ENCODE data around the gene ZYG11B.
A peak's percentile ranks its signal among the peaks of the same experiment; 100 is the strongest.
"Not testable (repeated sequence)": the region's sequence is repeated elsewhere in the genome, so short reads cannot be mapped to it uniquely, and the experiment has no call there.

ZYG11B gene

GRCh38 chr1:52842643-52843310, 116.5 kb downstream of the ZYG11B start, which contains the start of gene ZYG11A:
ZYG11A (plus strand) TSS chr1:52842760; CDS start chr1:52842884, 124 bp downstream.
- peaks cover 49% of the 10 kb centered on the region for H3K27me3 ChIP-seq (ENCODE audit: control insufficient read depth, insufficient read depth, low read length, poor library complexity, severe bottlenecking)
- H3K27ac ChIP-seq (ENCODE audit: insufficient read depth, low read depth, low read length, poor library complexity, severe bottlenecking) = no peak within 1 kb of the TSS
- WGBS, 2 experiments = 1% methylated on average over 88 of the region's 88 CpGs

GRCh38 chr1:52845119-52845518, 118.9 kb downstream of the ZYG11B start:
- 73 to 74% methylated on average over 6 of the region's 6 CpGs for whole genome bisulfite sequencing, 2 experiments
- not testable (repeated sequence) for H3K36me3 ChIP-seq (ENCODE audit: control insufficient read depth, insufficient read depth, low read length); H3K9me3 ChIP-seq (ENCODE audit: control insufficient read depth, low read length); H3K4me1 ChIP-seq (ENCODE audit: control insufficient read depth, insufficient read depth, low read length); H3K27ac ChIP-seq (ENCODE audit: insufficient read depth, low read depth, low read length, poor library complexity, severe bottlenecking); H3K4me3 ChIP-seq (ENCODE audit: insufficient read depth, low read depth, low read length)
- peaks cover 49% of the 10 kb centered on the region for H3K27me3 ChIP-seq (ENCODE audit: control insufficient read depth, insufficient read depth, low read length, poor library complexity, severe bottlenecking)

More at GRCh38 chr1:52842643-52843310, 116.5 kb downstream of the ZYG11B start, which contains the start of gene ZYG11A:
- peak within 1 kb of the TSS; percentile 43 for H3K4me3 ChIP-seq (ENCODE audit: insufficient read depth, low read depth, low read length)
- peaks cover 4% of the 10 kb centered on the region for H3K4me1 ChIP-seq (ENCODE audit: control insufficient read depth, insufficient read depth, low read length)
- H3K36me3 ChIP-seq (ENCODE audit: control insufficient read depth, insufficient read depth, low read length) = no peaks in the 10 kb centered on the region
- H3K9me3 ChIP-seq (ENCODE audit: control insufficient read depth, low read length) = no peaks in the 10 kb centered on the region

GRCh38 chr1:52848423-52848822, 122.2 kb downstream of the ZYG11B start:
- peaks cover 1% of the 10 kb centered on the region for H3K4me1 ChIP-seq (ENCODE audit: control insufficient read depth, insufficient read depth, low read length)

GRCh38 chr1:52850951-52851350, 124.7 kb downstream of the ZYG11B start:
- no peak overlapping the region for H3K27ac ChIP-seq (ENCODE audit: insufficient read depth, low read depth, low read length, poor library complexity, severe bottlenecking)
- H3K4me3 ChIP-seq (ENCODE audit: insufficient read depth, low read depth, low read length) = no peak overlapping the region
- H3K4me1 ChIP-seq (ENCODE audit: control insufficient read depth, insufficient read depth, low read length) = no peaks in the 10 kb centered on the region
- no peaks in the 10 kb centered on the region for H3K9me3 ChIP-seq (ENCODE audit: control insufficient read depth, low read length)
- H3K36me3 ChIP-seq (ENCODE audit: control insufficient read depth, insufficient read depth, low read length) = no peaks in the 10 kb centered on the region
- no peaks in the 10 kb centered on the region for H3K27me3 ChIP-seq (ENCODE audit: control insufficient read depth, insufficient read depth, low read length, poor library complexity, severe bottlenecking)
- WGBS, 2 experiments = 89 to 91% methylated on average over 4 of the region's 4 CpGs

More at GRCh38 chr1:52848423-52848822, 122.2 kb downstream of the ZYG11B start:
- H3K36me3 ChIP-seq (ENCODE audit: control insufficient read depth, insufficient read depth, low read length) = no peaks in the 10 kb centered on the region
- H3K4me3 ChIP-seq (ENCODE audit: insufficient read depth, low read depth, low read length) = no peak overlapping the region
- H3K9me3 ChIP-seq (ENCODE audit: control insufficient read depth, low read length) = no peaks in the 10 kb centered on the region
- peaks cover 21% of the 10 kb centered on the region for H3K27me3 ChIP-seq (ENCODE audit: control insufficient read depth, insufficient read depth, low read length, poor library complexity, severe bottlenecking)
- no peak overlapping the region for H3K27ac ChIP-seq (ENCODE audit: insufficient read depth, low read depth, low read length, poor library complexity, severe bottlenecking)
- 85 to 95% methylated on average over 4 to 5 of the region's 5 CpGs for WGBS, 2 experiments

- WGBS, 2 experiments = 92 to 95% methylated on average over 2 of the region's 2 CpGs
- Histone ChIP-seq H3K27me3 (ENCODE audit: control insufficient read depth, insufficient read depth, low read length, poor library complexity, severe bottlenecking) (no peaks in the 10 kb centered on the region), H3K36me3 (ENCODE audit: control insufficient read depth, insufficient read depth, low read length) (no peaks in the 10 kb centered on the region), H3K4me3 (ENCODE audit: insufficient read depth, low read depth, low read length) (no peak overlapping the region), H3K4me1 (ENCODE audit: control insufficient read depth, insufficient read depth, low read length) (no peaks in the 10 kb centered on the region), H3K9me3 (ENCODE audit: control insufficient read depth, low read length) (no peaks in the 10 kb centered on the region), H3K27ac (ENCODE audit: insufficient read depth, low read depth, low read length, poor library complexity, severe bottlenecking) (no peak overlapping the region)
Measured at GRCh38 chr1:52852854-52853253, 126.6 kb downstream of the ZYG11B start.

GRCh38 chr1:52855584-52855983, 129.3 kb downstream of the ZYG11B start:
- no peaks in the 10 kb centered on the region for H3K27me3 ChIP-seq (ENCODE audit: control insufficient read depth, insufficient read depth, low read length, poor library complexity, severe bottlenecking)
- no peak overlapping the region for H3K27ac ChIP-seq (ENCODE audit: insufficient read depth, low read depth, low read length, poor library complexity, severe bottlenecking)
- H3K36me3 ChIP-seq (ENCODE audit: control insufficient read depth, insufficient read depth, low read length) = no peaks in the 10 kb centered on the region
- 96 to 100% methylated on average over 2 to 4 of the region's 4 CpGs for WGBS, 2 experiments
- H3K4me3 ChIP-seq (ENCODE audit: insufficient read depth, low read depth, low read length) = no peak overlapping the region
- H3K4me1 ChIP-seq (ENCODE audit: control insufficient read depth, insufficient read depth, low read length) = no peaks in the 10 kb centered on the region
- H3K9me3 ChIP-seq (ENCODE audit: control insufficient read depth, low read length) = no peaks in the 10 kb centered on the region

GRCh38 chr1:52856026-52856425, 129.8 kb downstream of the ZYG11B start:
- Histone ChIP-seq H3K9me3 (ENCODE audit: control insufficient read depth, low read length) (no peaks in the 10 kb centered on the region), H3K36me3 (ENCODE audit: control insufficient read depth, insufficient read depth, low read length) (no peaks in the 10 kb centered on the region), H3K4me1 (ENCODE audit: control insufficient read depth, insufficient read depth, low read length) (no peaks in the 10 kb centered on the region), H3K4me3 (ENCODE audit: insufficient read depth, low read depth, low read length) (no peak overlapping the region), H3K27ac (ENCODE audit: insufficient read depth, low read depth, low read length, poor library complexity, severe bottlenecking) (no peak overlapping the region), H3K27me3 (ENCODE audit: control insufficient read depth, insufficient read depth, low read length, poor library complexity, severe bottlenecking) (no peaks in the 10 kb centered on the region)
- WGBS, 2 experiments = 93 to 95% methylated on average over 4 of the region's 4 CpGs

- Histone ChIP-seq H3K27ac (ENCODE audit: insufficient read depth, low read depth, low read length, poor library complexity, severe bottlenecking) (no peak overlapping the region), H3K27me3 (ENCODE audit: control insufficient read depth, insufficient read depth, low read length, poor library complexity, severe bottlenecking) (no peaks in the 10 kb centered on the region), H3K4me3 (ENCODE audit: insufficient read depth, low read depth, low read length) (no peak overlapping the region), H3K4me1 (ENCODE audit: control insufficient read depth, insufficient read depth, low read length) (no peaks in the 10 kb centered on the region), H3K9me3 (ENCODE audit: control insufficient read depth, low read length) (no peaks in the 10 kb centered on the region), H3K36me3 (ENCODE audit: control insufficient read depth, insufficient read depth, low read length) (no peaks in the 10 kb centered on the region)
- 97 to 98% methylated on average over 3 to 4 of the region's 4 CpGs for WGBS, 2 experiments
Measured at GRCh38 chr1:52857443-52857842, 131.2 kb downstream of the ZYG11B start.

GRCh38 chr1:52862666-52863458, 136.6 kb downstream of the ZYG11B start:
- H3K27ac ChIP-seq (ENCODE audit: insufficient read depth, low read depth, low read length, poor library complexity, severe bottlenecking) = no peak overlapping the region
- no peaks in the 10 kb centered on the region for H3K9me3 ChIP-seq (ENCODE audit: control insufficient read depth, low read length)
- 100% methylated on average over 1 of the region's 2 CpGs for WGBS, 2 experiments
- H3K27me3 ChIP-seq (ENCODE audit: control insufficient read depth, insufficient read depth, low read length, poor library complexity, severe bottlenecking) = no peaks in the 10 kb centered on the region
- H3K36me3 ChIP-seq (ENCODE audit: control insufficient read depth, insufficient read depth, low read length) = no peaks in the 10 kb centered on the region
- H3K4me1 ChIP-seq (ENCODE audit: control insufficient read depth, insufficient read depth, low read length) = no peaks in the 10 kb centered on the region
- no peak overlapping the region for H3K4me3 ChIP-seq (ENCODE audit: insufficient read depth, low read depth, low read length)

GRCh38 chr1:52867087-52867863, 141.0 kb downstream of the ZYG11B start:
- Histone ChIP-seq H3K27ac (ENCODE audit: insufficient read depth, low read depth, low read length, poor library complexity, severe bottlenecking) (no peak overlapping the region), H3K4me3 (ENCODE audit: insufficient read depth, low read depth, low read length) (no peak overlapping the region), H3K9me3 (ENCODE audit: control insufficient read depth, low read length) (no peaks in the 10 kb centered on the region), H3K4me1 (ENCODE audit: control insufficient read depth, insufficient read depth, low read length) (no peaks in the 10 kb centered on the region), H3K27me3 (ENCODE audit: control insufficient read depth, insufficient read depth, low read length, poor library complexity, severe bottlenecking) (no peaks in the 10 kb centered on the region), H3K36me3 (ENCODE audit: control insufficient read depth, insufficient read depth, low read length) (no peaks in the 10 kb centered on the region)
- 86 to 89% methylated on average over 1 to 2 of the region's 2 CpGs for WGBS, 2 experiments
